ENCODE measurements around the gene F8A1.

- TF ChIP-seq POLR2A (IDR thresholded peaks at IDR 0.05; ENCODE audit: low read depth, low read length) (no peak), RAD21 (IDR thresholded peaks at IDR 0.05; ENCODE audit: low read length) (no peak), CTCF (conservative IDR thresholded peaks at IDR 0.05; ENCODE audit: low read depth, low read length) (no peak)
Measured at GRCh38 chrX:154908821-154909220, 22.7 kb downstream of the F8A1 start.

All from IMR-90 (cell line).